ENCODE data around the gene FAM47E.
"Not testable (repeated sequence)": the region's sequence is repeated elsewhere in the genome, so short reads cannot be mapped to it uniquely, and the experiment has no call there.

GRCh38 chr4:76281594-76281993, 30.1 kb downstream of the FAM47E start:
- TF ChIP-seq CTCF, EP300, POLR2AphosphoS5, POLR2A (IDR thresholded peaks at IDR 0.05): not testable (repeated sequence)
